Measurements from ENCODE around the gene ADGRV1.
"Not testable (repeated sequence)": the region's sequence is repeated elsewhere in the genome, so short reads cannot be mapped to it uniquely, and the experiment has no call there.

Gene ADGRV1

DNA sequence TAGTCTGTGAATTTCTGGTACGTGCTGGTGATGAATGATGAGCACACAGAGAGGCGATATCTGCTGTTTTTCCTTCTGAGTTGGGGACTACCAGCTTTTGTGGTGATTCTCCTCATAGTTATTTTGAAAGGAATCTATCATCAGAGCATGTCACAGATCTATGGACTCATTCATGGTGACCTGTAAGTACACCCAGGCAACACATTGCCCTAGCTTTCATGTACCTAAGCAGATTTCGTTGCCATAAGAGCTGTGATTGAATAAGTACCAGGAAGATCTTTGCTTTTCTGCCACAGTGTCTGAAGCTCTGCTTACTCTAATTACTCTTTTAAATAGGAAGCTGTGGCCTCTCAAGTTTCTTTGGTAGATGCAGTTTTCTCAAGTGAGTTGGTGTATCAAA, 426.7 kb downstream of the ADGRV1 start:
- TF ChIP-seq JUND (IDR thresholded peaks at IDR 0.05; ENCODE audit: low read depth), result no peak
- DNase-seq (ENCODE audit: low read depth in 1 of 2, low spot score in 1 of 2), result no peak
- in situ Hi-C loops (cut with HindIII; ENCODE audit: low pct_unique_long_range_greater_than_20kb, low sequenced_read_pairs), result no loop called here

DNA sequence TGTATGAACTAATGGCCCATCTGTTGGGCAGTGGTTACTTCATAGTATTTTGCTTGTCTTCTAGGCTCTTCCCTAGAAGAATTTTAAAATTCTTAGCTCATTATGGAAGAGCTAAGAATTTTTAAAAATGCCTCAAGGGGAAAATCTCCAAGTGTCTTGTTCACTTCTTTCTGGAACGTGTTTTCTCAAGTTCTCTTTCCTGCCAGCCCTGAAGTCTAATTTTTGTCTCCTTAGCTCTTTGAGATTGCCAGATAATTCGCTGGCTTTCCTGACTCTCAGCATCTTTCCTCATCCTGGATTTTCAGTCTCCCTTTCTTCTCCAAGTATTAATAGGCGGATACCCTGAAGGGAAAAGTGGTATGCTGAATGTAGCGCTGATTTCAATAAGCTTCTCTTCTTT, 429.1 kb downstream of the ADGRV1 start:
- no peak for DNase-seq (ENCODE audit: low read depth in 1 of 2, low spot score in 1 of 2)
- in situ Hi-C loops (cut with HindIII; ENCODE audit: low pct_unique_long_range_greater_than_20kb, low sequenced_read_pairs), result no loop called here
- TF ChIP-seq JUND (IDR thresholded peaks at IDR 0.05; ENCODE audit: low read depth), result no peak

DNA sequence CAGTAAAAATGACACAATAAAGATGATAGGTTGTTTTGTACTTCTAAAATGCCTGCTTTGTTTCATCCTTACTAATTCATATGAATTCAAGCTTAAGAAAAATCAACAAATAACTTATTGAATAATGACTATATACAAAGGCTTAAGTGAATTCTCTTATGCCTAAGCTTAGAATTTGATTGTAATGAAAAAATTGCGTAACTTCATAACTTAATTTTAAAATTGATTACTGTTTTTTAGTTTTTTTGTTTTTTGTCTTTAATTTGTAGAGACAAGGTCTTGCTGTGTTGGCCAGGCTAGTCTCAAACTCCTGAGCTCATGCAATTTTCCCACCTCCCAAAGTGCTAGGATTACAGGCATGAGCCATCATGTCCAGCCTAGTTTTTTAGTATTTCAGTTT, 432.6 kb downstream of the ADGRV1 start:
- in situ Hi-C loops (cut with HindIII; ENCODE audit: low pct_unique_long_range_greater_than_20kb, low sequenced_read_pairs), result no loop called here
- TF ChIP-seq JUND (IDR thresholded peaks at IDR 0.05; ENCODE audit: low read depth), result no peak
- DNase-seq (ENCODE audit: low read depth in 1 of 2, low spot score in 1 of 2), result no peak

DNA sequence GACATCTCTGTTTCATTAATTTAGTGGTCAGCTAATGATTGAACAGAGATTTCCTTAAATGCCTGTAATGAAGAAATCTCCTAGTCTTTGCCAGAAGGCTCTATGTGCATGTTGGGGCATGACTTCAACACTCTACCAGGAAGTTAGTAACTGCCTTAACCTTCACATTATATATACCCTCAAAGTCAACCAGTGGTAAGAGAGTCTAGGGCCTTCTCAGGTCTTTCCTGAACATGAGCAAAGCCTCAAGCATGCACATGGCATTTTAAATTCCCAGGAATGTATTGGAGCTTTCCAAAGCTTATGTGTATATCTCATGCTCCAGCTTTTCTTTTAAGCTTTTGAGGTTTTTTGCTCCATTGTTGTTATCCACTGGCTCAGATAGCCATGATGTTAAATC, 436.2 kb downstream of the ADGRV1 start:
- no peak for DNase-seq (ENCODE audit: low read depth in 1 of 2, low spot score in 1 of 2)
- in situ Hi-C loops (cut with HindIII; ENCODE audit: low pct_unique_long_range_greater_than_20kb, low sequenced_read_pairs), result no loop called here
- no peak for TF ChIP-seq JUND (IDR thresholded peaks at IDR 0.05; ENCODE audit: low read depth)

DNA sequence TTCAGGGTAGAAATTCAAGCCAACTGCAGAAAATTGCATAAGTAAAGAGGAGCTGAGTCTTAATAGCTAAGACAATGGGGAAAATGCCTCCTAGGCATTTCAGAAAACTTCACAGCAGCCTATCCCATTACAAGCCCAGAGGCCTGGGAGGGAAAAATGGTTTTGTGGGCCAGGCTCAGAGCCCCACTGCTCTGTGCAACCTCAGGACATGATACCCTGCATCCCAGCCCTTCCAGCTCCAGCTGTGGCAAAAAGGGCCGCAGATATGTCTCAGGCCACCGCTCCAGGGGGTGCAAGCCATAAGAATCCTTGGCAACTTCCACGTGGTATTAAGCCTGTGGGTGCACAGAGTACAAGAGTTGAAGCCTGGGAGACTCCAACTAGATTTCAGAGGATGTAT, 437.5 kb downstream of the ADGRV1 start:
- no peak for DNase-seq (ENCODE audit: low read depth in 1 of 2, low spot score in 1 of 2)
- no peak for TF ChIP-seq JUND (IDR thresholded peaks at IDR 0.05; ENCODE audit: low read depth)
- in situ Hi-C loops (cut with HindIII; ENCODE audit: low pct_unique_long_range_greater_than_20kb, low sequenced_read_pairs), result no loop called here

DNA sequence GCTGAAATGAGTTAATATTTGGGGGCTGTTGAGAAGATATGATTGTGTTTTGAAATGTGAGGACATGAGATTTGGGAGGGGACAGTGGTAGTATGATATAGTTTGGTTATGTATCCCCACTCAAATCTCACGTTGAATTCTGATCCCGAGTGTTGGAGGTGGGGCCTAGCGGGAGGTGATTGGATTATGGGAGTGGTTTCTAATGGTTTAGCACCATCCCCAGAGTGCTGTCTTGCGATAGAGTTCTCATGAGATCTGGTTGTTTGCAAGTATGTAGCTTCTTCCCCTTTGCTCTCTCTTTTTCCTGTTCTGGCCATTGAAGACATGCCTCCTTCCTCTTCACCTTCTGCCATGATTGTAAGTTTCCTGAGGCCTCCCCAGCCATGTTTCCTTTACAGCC, 438.5 kb downstream of the ADGRV1 start:
- in situ Hi-C loops (cut with HindIII; ENCODE audit: low pct_unique_long_range_greater_than_20kb, low sequenced_read_pairs), result no loop called here
- DNase-seq (ENCODE audit: low read depth in 1 of 2, low spot score in 1 of 2), result no peak

DNA sequence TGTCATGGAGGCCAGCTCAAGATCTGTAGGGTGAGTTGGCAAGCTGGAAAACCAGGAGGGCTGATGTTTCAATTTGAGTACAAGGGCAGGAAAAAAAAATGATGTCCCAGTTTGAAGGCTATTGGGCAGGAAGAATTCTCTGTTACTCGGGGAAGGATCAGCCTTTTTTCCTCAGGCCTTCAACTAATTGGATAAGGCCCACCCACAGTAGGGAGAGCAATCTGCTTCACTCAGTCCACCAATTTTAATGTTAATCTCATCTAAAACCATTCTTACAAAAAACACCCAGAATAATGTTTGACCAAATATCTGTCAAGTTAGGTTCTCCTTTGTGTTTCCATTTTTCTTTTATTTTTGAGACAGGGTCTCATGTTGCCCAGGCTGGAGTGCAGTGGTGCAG, 442.1 kb downstream of the ADGRV1 start:
- DNase-seq (ENCODE audit: low read depth in 1 of 2, low spot score in 1 of 2), result no peak
- TF ChIP-seq JUND (IDR thresholded peaks at IDR 0.05; ENCODE audit: low read depth), result no peak
- in situ Hi-C loops (cut with HindIII; ENCODE audit: low pct_unique_long_range_greater_than_20kb, low sequenced_read_pairs), result no loop called here

More for the DNA sequence above, 438.5 kb downstream of the ADGRV1 start:
- TF ChIP-seq JUND (IDR thresholded peaks at IDR 0.05; ENCODE audit: low read depth), result no peak

DNA sequence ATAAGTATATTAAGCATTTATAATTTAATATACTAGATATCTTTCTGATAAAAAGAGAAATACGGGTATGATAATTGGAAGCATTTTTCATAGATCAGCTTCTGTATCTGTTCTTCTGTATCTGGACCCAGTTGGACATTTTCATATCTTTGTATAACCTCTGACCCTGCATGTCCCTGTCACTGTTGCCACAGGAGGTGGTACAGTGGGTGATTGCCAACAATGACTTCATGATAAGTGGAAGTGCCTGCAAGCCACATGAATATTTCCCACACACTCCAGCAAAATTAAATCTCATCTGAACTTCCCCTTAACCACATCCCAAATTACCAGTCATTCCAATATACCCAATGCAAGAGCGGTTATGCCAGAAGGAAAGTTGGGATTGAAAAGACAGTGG, 448.1 kb downstream of the ADGRV1 start:
- no peak for DNase-seq (ENCODE audit: low read depth in 1 of 2, low spot score in 1 of 2)
- in situ Hi-C loops (cut with HindIII; ENCODE audit: low pct_unique_long_range_greater_than_20kb, low sequenced_read_pairs), result no loop called here
- TF ChIP-seq JUND (IDR thresholded peaks at IDR 0.05; ENCODE audit: low read depth), result no peak

DNA sequence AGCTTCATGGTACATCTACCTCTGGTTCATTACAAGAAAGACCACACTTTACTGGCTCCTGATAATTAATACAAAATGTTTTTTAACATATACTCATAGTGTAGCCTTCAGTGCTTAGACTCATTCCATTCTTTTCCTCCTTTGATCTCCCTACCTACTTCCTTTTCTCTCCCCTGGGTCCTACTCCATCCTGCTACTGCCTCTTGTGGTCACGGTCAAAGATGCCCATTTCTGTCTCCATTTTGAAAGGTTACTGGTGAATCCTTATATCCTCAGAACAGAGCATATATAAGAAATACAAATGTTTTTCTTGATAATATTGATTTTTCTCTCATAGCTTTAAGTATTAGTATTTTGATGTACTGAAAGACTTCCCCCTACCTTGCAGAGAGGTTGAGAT, 448.7 kb downstream of the ADGRV1 start:
- TF ChIP-seq JUND (IDR thresholded peaks at IDR 0.05; ENCODE audit: low read depth), result no peak
- in situ Hi-C loops (cut with HindIII; ENCODE audit: low pct_unique_long_range_greater_than_20kb, low sequenced_read_pairs), result no loop called here
- DNase-seq (ENCODE audit: low read depth in 1 of 2, low spot score in 1 of 2), result no peak

DNA sequence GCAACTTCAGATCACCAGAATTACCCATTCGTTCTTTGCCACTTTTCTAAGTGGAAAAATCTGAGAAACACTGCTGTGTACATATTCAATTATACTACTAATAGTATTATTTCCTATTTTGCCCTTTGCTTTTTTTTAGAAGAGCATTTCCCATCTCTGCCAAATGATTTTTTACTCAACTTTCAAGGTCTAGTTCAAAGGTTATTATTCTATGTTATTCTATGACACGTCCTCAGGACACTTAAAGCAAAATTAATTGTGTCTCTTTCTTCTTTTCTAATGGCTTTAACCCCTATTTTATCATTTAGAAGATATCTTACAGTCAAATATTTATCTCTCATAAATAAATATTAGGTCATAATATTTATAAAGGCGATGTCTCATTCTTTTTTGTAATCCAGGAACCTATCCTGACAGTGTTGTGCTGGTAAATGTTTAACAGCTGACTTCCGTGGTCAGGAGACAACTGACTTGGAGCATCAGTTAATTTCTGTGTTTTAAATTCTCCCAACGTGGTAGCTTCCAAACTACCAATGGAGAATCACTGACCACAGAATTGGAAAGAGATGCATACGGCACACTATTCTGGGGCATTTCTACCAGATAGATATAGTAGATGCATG, 449.3 kb downstream of the ADGRV1 start:
- TF ChIP-seq JUND (IDR thresholded peaks at IDR 0.05; ENCODE audit: low read depth), result no peak
- in situ Hi-C loops (cut with HindIII; ENCODE audit: low pct_unique_long_range_greater_than_20kb, low sequenced_read_pairs), result no loop called here
- DNase-seq (ENCODE audit: low read depth in 1 of 2, low spot score in 1 of 2), result no peak

DNA sequence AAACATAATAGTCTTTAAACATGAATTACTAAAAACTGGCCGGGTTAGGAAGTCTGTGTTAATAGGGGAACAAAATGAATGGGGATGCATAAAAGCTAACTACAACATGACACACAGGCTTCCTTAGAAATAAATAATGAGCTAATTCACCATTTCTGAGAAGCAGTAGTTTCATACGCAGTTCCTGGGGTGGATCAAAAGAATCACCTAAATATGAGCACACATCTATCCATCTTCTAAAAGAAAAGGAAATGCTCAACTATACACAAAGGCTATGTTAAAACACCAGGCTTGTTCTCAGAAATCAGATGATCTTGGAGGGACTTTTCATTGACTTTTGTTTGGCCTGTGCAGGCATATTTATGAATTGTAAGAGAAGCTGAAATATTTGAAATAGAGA, 451.5 kb downstream of the ADGRV1 start:
- TF ChIP-seq JUND (IDR thresholded peaks at IDR 0.05; ENCODE audit: low read depth), result no peak
- in situ Hi-C loops (cut with HindIII; ENCODE audit: low pct_unique_long_range_greater_than_20kb, low sequenced_read_pairs), result no loop called here
- no peak for DNase-seq (ENCODE audit: low read depth in 1 of 2, low spot score in 1 of 2)

DNA sequence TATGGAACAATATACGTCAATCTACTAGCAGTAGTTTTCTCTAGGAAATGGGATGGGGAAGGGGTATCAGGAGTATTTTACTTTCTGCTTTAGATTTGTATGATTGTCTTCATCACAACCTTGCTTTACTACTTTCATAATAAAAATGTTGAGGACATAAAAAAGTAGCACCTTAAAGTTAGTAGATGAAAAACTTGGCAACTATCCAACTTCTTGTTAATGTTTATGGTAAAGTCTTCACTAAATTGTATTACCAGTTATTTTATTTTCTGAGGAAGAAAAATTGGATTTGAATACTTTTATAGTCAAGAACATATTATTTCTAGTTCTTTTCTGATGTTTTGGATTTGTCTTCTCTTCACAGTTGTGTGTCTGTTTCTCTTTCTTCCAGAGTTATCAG, 452.4 kb downstream of the ADGRV1 start:
- no peak for TF ChIP-seq JUND (IDR thresholded peaks at IDR 0.05; ENCODE audit: low read depth)
- DNase-seq (ENCODE audit: low read depth in 1 of 2, low spot score in 1 of 2), result no peak
- in situ Hi-C loops (cut with HindIII; ENCODE audit: low pct_unique_long_range_greater_than_20kb, low sequenced_read_pairs), result no loop called here

DNA sequence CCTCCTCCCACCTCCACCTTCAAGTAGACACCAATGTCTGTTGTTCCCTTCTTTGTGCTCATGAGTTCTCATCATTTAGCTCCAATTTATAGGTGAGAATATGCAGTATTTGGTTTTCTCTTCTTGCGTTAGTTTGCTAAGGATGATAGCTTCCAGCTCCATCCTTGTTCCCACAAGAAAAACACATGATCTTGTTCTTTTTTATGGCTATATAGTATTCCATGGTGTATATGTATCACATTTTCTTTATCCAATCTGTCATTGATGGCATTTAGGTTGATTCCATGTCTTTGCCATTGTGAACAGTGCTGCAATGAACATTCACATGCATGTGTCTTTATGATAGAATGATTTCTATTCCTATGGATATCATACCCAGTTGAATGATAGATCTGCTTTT, 454.3 kb downstream of the ADGRV1 start:
- DNase-seq (ENCODE audit: low read depth in 1 of 2, low spot score in 1 of 2); in situ Hi-C loops (cut with HindIII; ENCODE audit: low pct_unique_long_range_greater_than_20kb, low sequenced_read_pairs): not testable (repeated sequence)

DNA sequence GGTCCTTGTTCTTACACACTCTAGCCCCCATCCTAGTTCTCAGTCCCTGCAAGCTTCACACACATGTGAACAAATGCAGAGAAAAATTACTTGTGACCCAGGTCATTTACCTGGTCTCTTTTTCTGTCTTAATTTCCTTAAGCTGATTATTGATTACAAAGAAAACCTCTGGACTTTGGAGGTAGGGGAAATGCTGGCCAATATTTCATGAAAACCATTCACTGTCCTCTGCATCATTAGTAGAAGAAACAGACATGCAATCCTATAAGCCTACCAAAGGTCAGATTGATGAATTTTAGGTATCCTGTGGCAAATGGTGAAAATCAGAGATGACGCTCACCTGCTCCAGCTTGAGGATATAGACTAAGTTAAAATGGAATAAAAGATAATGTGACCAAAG, 457.7 kb downstream of the ADGRV1 start:
- DNase-seq (ENCODE audit: low read depth in 1 of 2, low spot score in 1 of 2), result no peak
- in situ Hi-C loops (cut with HindIII; ENCODE audit: low pct_unique_long_range_greater_than_20kb, low sequenced_read_pairs), result no loop called here
- TF ChIP-seq JUND (IDR thresholded peaks at IDR 0.05; ENCODE audit: low read depth), result no peak
